ENCODE data around the gene SPON2.

SPON2 gene

DNA sequence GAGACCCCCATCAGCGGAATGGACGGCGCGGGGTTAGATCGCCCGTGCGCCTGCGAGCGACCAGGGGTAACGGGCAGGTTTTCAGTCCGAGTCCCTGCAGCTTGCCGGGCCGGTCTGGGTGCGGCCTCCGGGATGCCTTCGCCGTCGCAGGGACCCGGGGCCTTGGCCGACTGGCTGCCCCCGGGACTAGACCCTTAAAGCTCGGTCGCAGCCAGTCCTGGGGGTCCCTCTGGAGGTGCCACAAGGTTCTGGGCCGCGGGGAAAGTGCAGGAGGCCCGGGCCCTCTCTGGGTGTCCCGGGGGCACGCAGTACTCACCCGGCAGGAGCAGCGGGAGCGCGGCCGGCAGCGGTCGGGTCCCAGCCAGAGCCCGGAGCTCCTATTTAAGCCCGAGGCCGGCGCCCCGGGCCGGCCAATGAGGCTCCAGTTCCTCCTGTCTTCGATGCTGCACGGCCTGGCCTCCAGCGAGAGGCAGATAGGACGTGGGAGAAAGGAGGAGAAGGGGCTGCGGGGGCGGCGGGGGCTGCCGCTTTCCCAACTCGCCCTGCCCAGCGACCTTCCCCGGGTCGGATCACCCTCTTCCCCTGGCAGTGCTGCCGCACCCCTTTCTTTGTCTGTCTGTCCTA, at the start of gene SPON2:
SPON2 (minus strand) TSS at position 356 of the 624 bp plus-strand sequence.
- no peak for DNase-seq

DNA sequence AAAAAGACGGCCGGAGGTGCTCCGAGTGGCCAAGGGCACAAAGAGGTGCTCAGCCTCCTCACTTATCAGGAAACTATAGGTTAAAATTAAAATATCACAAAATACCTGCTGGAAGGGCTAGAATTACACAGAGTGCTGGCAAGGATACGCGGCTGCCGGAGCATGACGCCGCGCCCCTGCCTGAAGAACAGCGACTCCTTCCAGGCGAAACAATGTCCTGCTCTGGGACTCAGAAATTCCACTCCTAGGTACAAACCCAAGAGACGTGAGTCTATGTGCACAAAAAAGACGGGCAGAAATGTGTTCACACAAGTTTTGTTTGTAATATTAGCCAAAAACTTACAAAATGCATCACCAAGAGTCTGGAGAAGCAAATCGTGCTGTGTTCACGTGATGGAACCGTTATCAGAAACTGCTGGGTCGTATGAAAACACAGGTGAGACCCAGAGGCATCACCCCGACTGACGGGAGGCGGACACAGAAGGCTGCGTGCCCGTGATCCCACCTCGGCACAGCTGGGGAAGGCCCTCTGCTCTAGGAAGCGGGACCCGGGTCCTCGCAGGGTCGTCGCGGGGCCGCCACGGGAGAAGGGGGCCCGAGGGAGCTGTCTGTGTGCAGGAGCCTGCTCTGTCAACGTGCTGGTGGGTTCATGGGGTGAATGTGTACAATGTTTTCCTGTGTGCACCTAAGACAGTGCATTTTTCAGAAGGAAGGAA, 48.9 kb upstream of the SPON2 start:
- DNase-seq: no peak

DNA sequence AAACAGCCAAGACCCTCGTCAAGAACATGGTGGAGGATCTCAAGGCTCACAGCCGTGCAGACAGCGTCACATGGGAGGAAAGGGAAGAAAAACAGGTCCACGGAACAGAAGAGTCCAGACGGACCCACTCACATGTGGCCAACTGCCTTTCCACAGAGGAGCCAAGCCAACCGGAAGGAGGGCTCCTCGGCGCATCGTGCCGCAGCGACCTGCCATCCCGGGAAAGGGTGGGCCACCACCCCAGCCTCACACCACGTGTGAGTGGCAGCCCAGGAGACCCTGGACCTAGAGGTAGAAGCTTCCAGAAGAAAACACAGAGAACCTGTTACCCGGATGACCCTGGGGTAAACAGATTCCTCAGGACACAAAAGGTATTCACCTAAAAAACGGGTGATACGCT, 48.2 kb upstream of the SPON2 start:
- no peak for DNase-seq

DNA sequence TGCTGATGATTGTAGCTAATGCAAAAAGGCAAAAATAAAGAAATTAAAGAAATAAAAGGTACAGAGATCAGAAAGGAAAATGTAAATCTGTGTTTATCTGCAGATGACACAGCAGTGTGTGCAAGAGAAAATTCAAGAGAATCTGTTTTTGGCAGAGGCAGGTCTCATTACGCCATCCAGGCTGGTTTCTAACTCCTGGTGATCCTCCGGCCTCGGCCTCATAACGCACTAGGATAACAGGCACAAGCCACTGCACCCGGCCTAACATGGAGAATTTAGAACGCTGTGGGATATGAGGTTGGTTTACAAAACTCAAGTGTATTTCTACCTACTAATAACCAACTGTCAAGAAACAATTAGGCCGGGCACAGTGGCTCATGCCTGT, 47.2 kb upstream of the SPON2 start:
- no peak for DNase-seq

DNA sequence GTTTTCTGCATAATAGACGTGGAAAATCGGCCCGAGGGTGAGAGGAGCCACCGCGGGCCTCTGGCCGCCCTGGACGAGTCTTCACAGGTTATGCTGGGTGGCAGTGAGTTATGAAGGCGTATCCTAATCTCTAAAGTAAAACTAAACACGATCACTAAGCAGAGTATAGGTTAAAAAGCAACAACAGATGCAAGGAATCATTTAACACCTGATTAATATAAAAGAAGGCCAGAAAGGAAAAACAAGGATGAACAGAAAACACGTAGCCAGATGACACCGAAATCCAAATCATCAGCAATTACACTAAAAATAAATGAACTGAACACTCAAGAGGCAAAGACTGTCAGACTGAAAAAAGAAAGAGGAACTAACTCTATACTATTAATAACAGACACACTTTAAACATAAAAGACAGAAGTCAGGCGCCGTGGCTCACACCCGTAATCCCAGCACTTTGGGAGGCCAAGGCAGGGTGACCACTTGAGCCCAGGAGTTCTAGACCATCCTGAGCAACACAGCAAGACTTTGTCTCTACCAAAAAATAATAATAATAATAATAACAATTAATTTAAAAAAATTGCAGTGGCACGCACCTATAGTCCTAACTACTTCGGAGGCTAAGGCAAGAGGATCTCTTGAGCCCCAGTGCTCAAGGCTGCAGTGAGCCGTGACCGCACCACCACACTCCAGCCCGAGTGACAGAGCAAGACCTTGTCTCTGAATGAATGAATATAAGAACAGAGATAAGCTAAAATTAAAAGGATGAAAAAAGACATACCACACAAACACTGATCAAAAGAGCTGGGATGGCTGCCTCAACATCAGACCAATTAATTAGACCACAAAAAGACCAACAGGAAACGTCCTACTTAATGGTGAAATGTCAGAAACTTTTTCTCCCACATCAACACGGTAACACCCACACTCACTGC, 46.5 kb upstream of the SPON2 start:
- no peak for DNase-seq

DNA sequence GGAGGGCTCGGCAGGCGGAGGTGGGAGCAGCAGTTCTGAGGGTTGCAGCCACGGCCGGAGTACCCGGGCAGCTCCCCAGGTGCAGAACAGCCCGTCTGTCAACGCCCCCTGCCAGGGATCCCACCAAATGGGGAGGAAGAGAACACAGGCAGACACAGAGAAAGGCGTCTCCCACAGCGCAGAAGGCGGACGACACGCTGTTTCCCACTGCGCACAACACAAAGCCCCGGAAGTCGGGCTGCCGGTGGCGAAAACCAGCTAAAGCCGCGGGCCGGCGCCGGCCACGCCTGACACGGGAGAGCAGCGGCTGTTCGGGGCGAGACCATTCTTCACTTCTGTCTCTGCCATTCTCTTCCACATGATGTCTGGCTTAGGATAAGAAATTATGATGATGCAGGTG, 45.0 kb upstream of the SPON2 start:
- no peak for DNase-seq

DNA sequence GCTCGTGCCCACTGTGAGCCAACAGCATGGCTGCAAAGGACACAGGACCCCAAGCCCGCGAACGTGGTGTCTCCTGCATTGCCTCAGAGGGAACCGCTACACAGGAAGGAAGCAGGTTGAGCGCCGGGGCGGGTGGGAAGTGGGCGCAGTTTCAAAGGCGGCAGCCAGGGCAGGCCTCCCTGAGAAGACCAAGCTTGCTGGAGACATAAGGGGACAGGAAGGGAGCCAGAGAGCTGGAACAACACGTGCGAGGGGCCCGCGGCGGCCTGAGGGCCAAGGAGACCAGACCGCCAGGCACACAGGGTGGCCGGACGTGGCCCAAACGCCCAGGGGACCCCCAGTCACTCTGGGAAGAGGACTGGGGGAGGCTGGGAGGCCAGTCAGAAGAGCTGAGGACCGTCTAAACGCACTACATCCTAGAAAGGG, 44.5 kb upstream of the SPON2 start:
- peak; percentile 43 to 66 for DNase-seq

DNA sequence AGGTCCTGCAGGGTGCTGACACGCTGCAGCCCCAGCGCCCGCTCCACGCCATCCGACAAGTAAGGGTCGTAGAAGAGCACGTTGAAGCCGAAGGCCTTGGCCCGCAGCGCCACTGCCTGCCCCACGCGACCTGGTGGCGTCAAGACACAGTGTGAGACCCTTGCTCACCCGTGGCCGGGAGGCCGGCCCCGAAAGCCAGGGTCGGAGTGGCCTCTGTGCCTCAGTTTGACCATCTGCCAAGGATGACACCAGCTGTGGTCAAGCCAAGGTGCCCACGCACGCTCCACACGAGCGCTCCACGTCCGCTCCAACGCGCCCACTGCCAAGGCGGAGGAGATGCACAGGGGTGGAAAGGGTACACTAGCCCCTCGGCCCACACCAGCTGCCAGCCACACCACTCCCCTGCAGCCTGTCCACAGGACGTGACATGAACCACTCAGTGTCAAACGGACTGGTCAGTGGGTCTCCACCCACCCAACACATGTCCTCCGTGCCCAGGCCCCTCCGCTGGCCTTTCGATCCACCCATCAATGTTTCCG, 43.8 kb upstream of the SPON2 start:
- DNase-seq: no peak

DNA sequence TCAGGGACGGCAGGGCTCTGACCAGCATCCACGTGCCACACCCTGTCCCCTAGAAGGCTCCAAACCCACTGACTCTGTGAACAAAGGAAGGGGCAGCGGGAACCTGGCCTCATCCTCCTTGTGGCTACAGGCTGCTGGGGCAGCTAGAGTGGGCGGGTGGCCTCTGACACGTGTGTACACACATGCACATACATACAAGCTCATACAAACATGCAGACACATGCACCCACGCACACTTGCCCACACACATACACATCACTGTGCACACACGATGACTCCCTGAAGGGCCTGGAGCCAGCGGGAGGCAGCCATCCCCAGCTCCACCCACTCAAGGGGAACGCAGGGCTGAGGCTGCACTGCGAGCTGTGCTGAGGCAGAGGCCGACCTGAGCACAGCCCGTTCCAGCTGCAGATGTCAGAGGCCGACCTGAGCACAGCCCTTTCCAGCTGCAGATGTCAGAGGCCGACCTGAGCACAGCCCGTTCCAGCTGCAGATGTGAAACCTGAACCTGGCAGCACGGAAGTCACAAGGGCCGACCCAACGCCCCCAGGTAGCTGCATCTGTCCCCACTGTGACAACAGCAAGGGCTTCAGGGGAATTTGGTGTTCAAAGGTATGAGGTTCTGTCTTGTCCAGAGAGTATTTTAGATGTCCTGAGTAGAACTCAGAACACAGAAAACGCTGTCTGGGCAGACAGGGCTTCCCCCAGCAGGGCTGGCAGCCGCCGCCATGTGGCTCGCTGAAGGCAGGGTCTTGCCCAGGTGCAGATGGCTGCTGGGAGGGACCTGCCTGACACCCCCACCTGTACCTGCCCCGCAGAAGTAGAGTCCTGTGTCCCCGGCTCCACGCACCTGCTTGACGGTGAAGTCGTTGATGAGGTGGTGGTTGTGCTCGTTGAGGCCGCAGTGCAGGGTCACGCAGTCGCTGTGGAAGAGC, 43.0 kb upstream of the SPON2 start:
- no peak for DNase-seq

DNA sequence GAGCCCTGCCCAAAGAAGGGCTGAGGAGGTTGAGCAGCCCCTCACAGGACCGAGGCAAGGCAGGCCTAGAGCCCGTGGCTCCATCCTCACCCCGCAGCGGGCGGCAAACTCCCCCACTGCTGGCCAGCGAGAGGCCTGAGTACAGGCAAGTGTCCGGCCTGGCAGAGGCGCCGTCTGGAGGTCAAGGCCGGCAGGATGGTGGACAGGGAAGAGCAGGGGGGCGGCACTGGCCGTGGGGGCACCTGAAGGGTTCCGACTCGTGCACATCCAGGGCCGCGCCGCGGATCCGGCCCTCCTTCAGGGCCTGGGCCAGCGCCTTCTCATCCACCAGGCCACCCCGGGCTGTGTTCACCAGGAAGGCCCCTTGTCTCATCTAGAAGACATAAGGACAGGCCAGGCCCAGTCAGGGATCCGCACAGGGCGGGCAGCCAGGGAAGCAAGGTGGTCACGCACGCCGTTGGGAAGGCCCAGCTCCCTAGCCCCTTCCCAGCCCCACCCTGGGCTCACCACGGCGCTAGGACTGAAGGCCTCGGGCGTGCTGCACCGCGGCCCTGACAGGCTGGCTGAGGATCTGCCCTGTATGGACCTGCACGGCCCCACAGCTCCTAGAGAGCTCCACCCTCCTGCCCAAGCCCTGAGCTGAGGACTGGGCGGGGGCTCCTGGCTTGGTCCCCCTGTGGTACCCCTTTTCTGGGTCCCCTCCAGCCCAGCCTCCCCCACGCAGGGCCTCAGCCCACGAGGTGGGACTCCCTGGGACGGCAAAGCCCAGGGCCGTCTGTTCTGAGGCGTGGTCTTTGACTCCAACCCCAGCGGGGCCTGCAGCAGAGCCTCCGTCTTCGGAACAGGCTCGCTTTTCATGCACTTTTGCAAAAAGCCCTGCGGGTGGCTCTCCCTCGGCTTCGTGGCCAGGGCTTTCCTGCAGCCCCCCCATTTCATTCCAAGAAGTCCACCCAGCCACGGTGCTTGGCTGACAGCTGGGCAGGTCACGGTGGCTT, 42.0 kb upstream of the SPON2 start:
- DNase-seq: no peak

DNA sequence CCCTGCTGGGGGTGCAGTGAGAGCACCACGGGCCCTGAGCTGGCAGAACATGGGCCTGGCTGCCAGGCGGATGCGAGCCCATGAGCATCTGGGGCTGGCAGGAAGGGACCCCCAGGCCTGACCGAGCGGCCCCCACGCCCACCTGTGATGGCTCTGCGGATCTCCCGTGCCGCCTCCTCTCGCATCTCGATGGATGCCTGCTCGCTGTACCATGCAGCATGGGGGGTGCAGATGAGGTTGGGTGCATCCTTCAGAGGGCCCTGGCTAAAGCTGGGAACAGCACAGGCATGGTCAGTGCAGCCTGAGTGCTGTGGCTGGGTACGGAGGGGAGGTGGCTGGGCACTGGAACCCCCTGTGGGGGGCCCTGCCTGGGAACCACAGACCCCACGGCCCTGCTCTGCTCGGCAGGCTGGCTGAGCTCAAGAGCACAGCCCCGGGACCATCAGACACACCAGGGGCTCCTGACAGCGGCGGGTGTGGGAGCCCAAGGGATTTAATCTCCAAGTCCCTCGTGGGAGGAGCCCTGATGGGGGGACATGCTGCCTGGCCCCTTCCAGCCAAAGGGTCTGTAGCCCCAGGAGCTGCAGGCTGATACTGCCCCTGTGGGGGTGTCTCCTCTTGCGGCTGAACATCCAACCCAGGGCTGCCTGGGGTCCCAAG, 41.1 kb upstream of the SPON2 start:
- DNase-seq: no peak

DNA sequence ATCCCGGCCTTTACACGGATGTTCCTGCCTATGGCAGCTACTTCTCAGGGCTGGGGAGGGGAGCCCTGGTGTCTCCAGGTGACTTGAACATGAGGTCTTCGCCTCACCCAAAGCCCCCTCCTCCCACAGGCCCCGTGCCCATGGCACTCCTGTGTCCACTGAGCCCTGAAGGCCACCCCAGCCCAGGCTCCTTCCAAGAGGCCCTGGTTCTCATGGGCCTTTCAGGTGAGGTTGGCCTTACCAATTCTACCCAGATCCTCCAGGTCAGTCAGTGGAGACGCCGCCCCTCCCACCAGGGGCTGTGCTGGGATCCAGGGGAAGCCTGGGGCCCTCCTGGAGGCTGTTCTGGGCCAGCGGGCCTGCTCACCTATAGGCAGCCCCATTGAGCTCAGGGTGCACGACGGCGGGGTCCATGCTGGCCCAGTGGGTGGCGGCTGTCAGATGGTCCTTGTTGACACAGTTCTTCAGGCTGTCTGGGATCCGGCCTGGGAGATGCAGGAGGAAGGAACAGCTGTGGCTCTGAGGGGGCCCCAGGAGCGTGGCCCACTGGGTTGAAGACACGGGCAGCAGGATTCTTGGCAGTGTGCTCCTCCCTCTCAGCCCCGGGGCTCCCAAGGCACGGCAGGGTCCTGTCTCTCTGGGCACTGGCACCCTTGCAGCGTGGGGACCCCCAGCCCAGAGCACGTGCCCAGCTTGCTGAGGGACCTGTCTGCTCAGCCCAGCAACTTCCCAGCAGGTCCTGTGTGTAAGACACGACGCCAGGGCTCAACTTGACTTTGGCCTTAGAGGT, 40.4 kb upstream of the SPON2 start:
- no peak for DNase-seq

DNA sequence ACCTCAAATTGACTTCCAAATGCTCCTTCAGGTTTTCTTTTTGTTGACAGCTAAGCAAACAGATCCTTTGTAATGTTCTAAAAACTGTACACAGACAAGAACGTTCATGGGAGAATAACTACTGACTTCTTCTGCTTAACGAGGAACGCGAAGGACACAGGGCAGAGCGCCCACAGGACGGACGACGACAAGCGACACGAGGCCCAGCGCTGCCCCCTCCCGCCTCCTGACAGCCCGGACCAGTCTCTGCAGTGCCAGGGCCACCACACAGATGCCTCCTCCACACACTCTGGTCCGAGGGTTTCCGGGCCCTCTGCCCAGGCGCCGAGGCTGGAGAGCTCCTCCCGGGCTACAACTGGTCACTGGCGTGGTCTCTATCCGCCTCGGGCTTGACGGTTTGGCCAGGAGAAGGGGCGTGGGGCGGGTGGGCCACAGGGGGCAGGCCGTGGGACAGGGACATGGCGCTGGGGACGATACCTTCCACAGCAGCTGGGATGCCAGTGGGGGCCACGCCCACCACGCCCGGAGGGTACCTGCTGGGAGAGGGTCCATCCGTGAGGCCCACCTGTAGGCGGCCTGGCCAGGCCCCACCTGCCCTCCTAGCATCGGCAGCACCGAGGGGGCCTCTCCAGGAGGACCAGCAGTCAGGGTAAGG, 39.6 kb upstream of the SPON2 start:
- no peak for DNase-seq

DNA sequence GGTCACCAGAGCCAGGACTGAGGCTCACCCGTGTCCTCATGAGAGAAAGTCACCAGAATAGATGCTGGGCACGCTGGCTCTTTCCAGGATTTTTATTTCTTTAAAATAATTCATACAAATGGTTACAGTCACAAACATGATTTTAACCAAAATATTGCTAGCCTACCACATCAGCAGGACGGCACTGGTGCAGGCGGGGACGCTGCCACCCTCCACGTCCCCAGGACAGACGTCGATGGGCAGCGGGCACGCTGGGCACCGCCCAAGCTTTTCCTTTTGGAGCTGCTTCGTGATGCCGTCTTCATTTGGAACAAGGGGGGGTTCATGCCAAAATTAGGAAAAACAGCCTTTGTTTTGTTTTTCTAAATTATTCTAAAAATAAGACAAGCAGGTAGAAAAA, 39.0 kb upstream of the SPON2 start:
- no peak for DNase-seq

DNA sequence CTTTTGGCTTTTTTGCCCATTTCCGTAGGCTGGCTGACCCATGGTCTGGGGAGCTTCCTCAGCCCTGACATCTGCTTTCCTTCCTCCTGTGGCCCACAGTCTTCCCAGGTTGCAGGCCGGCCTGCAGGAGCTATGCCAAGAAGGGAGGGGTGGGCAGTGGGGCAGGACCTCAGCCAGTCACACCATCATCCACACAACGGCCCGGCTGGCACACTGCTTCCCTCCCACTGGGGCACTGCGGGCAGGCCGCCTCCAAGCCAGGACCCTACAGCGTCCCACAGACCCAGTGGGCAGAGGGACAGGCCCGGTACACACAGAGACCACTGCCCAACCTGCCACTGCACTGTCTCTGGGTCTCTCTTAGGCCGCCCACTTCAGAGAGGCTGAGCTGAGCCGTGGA, 38.6 kb upstream of the SPON2 start:
- no peak for DNase-seq

DNA sequence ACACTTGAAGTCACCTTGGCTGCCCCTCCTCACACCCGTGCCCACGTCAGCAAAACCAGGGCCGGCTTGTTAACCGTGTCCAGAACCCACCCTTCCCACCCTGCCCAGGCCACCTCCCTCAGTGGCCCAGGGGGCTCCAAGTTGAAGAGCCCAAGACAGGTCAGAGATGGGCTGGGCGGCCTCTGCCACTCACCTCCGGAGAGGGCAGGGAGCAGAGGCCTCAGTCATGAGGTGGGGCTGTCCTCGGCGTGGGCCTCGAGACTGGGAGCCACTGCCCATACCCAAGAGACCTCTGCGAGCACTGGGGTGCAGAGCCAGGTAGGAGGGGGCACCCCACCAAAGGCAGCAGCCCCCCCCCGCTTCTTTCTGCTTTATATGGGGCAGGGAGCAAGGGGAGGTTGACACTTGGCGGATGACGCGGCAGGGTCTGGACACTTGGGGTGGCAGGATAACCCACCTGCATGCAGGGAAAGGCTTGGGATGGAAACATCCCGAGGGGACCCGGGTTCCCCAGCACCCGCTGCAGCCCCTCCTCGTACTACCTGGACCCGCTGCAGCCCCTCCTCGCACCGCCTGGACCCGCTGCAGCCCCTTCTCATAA, 38.0 kb upstream of the SPON2 start:
- no peak for DNase-seq

DNA sequence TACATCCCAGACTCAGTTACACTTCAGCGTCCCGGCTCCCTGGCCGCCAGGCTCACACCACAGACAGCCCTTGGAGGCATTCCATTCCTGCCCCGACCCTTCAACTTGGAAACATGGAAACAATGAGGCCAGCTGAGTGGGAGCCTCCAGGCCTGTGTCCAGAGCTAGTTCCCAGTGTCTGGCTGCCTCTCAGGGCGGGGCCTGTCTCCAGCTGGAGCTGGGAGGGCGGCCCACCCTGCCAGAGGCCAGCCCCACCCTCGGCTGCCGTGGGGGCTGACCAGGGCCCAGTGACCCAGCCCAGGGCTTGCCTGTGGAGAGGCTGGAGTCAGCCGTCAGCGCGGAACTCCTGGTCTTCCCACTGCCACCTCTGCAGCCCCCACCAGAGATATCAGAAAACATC, 37.4 kb upstream of the SPON2 start:
- DNase-seq: no peak

DNA sequence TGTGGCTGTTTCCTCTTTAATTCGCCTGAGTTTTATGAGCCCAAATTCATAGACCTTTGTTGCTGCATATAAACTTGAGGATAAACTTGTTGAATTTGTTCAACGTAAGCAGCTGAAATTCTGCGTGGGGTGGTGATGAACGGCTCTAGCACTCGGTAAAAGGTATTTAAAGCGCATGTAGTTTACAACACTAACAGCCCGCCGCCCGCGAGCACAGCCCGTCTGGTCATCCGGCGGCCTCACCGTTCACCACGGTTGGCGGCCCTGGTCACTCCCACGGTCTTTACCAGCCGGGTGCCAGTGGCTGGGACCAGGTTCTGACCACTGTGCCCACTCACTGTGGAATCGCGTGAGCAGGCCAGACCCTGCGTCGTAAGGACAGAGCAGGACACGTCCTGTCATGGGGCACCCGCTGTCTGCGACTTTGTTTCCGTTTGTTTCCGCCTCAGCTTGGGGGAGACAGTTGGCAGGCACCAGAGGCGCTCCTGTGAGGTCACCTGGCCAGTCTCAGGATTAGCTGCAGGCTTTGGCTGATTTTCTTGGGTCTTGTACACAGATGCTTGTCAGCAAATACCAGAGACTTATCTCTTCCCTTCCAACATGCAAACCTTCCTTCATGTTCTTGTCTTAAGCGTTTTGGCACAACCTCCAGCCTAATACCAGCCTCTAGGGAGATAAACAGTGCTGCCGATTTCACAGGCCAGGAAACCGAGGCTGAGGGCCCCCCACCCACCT, 36.8 kb upstream of the SPON2 start:
- no peak for DNase-seq
